ENCODE data around the gene TBPL2.
A peak's percentile ranks its signal among the peaks of the same experiment; 100 is the strongest.

TBPL2 gene

DNA sequence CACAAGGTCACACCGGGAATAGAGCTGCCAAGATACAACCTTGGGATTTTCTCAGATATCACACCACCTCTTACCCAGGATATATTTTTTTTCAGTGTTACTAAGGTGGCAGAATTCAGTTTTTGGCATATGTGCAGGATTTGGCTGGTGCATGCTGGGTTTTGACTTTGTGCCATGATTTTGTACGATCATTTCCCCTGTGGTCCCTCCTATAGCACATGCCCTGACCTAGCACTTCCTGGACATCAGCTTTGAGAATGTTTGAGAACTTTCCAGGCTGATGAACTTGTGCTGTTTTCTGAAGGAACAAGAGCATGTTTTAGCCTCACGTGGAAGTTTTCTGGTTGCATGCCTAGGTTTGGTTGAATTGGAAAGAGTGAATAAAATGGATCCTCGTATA lies 11.0 kb upstream of the TBPL2 start:
- no peak overlapping the region for H3K4me3 Mint-ChIP-seq
- no peak for DNase-seq (ENCODE audit: low spot score)
- H3K27ac Mint-ChIP-seq = no peak overlapping the region
- peaks cover 3% of the 10 kb centered on the region for H3K27me3 Mint-ChIP-seq (ENCODE audit: low read depth)
- no peaks in the 10 kb centered on the region for H3K9me3 Mint-ChIP-seq
- H3K4me1 Mint-ChIP-seq (ENCODE audit: low read depth) = peaks cover 2% of the 10 kb centered on the region
- H3K36me3 Mint-ChIP-seq (ENCODE audit: low read depth) = no peaks in the 10 kb centered on the region

GRCh38 chr14:55450987-55451386 lies 10.6 kb upstream of the TBPL2 start:
- Mint-ChIP-seq H3K4me1 (ENCODE audit: low read depth) (peaks cover 2% of the 10 kb centered on the region), H3K4me3 (no peak overlapping the region), H3K27ac (no peak overlapping the region), H3K27me3 (ENCODE audit: low read depth) (peaks cover 3% of the 10 kb centered on the region), H3K36me3 (ENCODE audit: low read depth) (no peaks in the 10 kb centered on the region), H3K9me3 (no peaks in the 10 kb centered on the region)
- no peak for DNase-seq (ENCODE audit: low spot score)

GRCh38 chr14:55450539-55450938 lies 10.1 kb upstream of the TBPL2 start:
- peaks cover 3% of the 10 kb centered on the region for H3K27me3 Mint-ChIP-seq (ENCODE audit: low read depth)
- H3K4me3 Mint-ChIP-seq = no peak overlapping the region
- H3K27ac Mint-ChIP-seq = no peak overlapping the region
- no peaks in the 10 kb centered on the region for H3K36me3 Mint-ChIP-seq (ENCODE audit: low read depth)
- no peak for DNase-seq (ENCODE audit: low spot score)
- H3K9me3 Mint-ChIP-seq = no peaks in the 10 kb centered on the region
- peaks cover 2% of the 10 kb centered on the region for H3K4me1 Mint-ChIP-seq (ENCODE audit: low read depth)

GRCh38 chr14:55450124-55450523 lies 9.7 kb upstream of the TBPL2 start:
- no peaks in the 10 kb centered on the region for H3K9me3 Mint-ChIP-seq
- H3K4me3 Mint-ChIP-seq = no peak overlapping the region
- H3K36me3 Mint-ChIP-seq (ENCODE audit: low read depth) = no peaks in the 10 kb centered on the region
- peaks cover 3% of the 10 kb centered on the region for H3K27me3 Mint-ChIP-seq (ENCODE audit: low read depth)
- H3K27ac Mint-ChIP-seq = no peak overlapping the region
- no peak for DNase-seq (ENCODE audit: low spot score)
- peaks cover 2% of the 10 kb centered on the region for H3K4me1 Mint-ChIP-seq (ENCODE audit: low read depth)

- Mint-ChIP-seq H3K27ac (no peak overlapping the region), H3K27me3 (ENCODE audit: low read depth) (peaks cover 5% of the 10 kb centered on the region), H3K4me1 (ENCODE audit: low read depth) (no peaks in the 10 kb centered on the region), H3K4me3 (no peak overlapping the region), H3K9me3 (no peaks in the 10 kb centered on the region), H3K36me3 (ENCODE audit: low read depth) (no peaks in the 10 kb centered on the region)
- no peak for DNase-seq (ENCODE audit: low spot score)
Measured at GRCh38 chr14:55449116-55449515, 8.7 kb upstream of the TBPL2 start.

DNA sequence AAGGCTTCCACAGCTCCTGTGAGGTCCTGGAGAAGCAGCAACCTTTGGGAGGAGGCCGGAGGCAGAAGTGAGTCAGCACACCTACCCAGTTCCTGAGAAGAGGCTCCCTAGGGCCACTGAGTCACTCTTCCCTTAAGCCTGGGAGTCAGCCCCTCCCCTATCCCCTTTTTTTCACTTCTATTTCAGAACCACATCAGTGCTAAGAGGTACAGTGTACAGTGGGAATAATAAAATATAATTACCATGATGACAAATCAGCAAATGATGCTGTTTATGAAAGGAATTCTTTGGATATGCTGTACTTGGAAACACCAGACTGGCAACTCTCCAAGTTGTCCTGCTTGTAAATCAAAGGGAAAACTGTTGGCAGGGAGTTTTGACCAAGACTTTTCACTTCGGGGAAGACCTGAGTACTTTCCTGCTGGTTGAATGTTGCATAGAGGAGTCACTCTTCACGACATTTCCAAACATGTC lies 7.8 kb upstream of the TBPL2 start:
- Mint-ChIP-seq H3K36me3 (ENCODE audit: low read depth) (no peaks in the 10 kb centered on the region), H3K4me3 (no peak overlapping the region)
- DNase-seq (ENCODE audit: low spot score) = peak; percentile 50

GRCh38 chr14:55446833-55447232 lies 6.4 kb upstream of the TBPL2 start:
- H3K27me3 Mint-ChIP-seq (ENCODE audit: low read depth) = peaks cover 2% of the 10 kb centered on the region
- H3K9me3 Mint-ChIP-seq = no peaks in the 10 kb centered on the region
- H3K4me3 Mint-ChIP-seq = no peak overlapping the region
- no peaks in the 10 kb centered on the region for H3K4me1 Mint-ChIP-seq (ENCODE audit: low read depth)
- H3K27ac Mint-ChIP-seq = no peak overlapping the region
- no peaks in the 10 kb centered on the region for H3K36me3 Mint-ChIP-seq (ENCODE audit: low read depth)
- no peak for DNase-seq (ENCODE audit: low spot score)

More for the DNA sequence above, 7.8 kb upstream of the TBPL2 start:
- no peaks in the 10 kb centered on the region for H3K9me3 Mint-ChIP-seq
- peaks cover 2% of the 10 kb centered on the region for H3K27me3 Mint-ChIP-seq (ENCODE audit: low read depth)
- H3K27ac Mint-ChIP-seq = no peak overlapping the region
- H3K4me1 Mint-ChIP-seq (ENCODE audit: low read depth) = no peaks in the 10 kb centered on the region

- H3K27ac Mint-ChIP-seq = no peak overlapping the region
- H3K36me3 Mint-ChIP-seq (ENCODE audit: low read depth) = no peaks in the 10 kb centered on the region
- H3K27me3 Mint-ChIP-seq (ENCODE audit: low read depth) = peaks cover 2% of the 10 kb centered on the region
- no peak overlapping the region for H3K4me3 Mint-ChIP-seq
- no peaks in the 10 kb centered on the region for H3K4me1 Mint-ChIP-seq (ENCODE audit: low read depth)
- H3K9me3 Mint-ChIP-seq = no peaks in the 10 kb centered on the region
- peak; percentile 33 for DNase-seq (ENCODE audit: low spot score)
Measured at GRCh38 chr14:55446127-55446736, 5.8 kb upstream of the TBPL2 start.

GRCh38 chr14:55441286-55441685 lies 870 bp upstream of the TBPL2 start:
- no peaks in the 10 kb centered on the region for H3K4me1 Mint-ChIP-seq (ENCODE audit: low read depth)
- H3K9me3 Mint-ChIP-seq = no peaks in the 10 kb centered on the region
- no peak overlapping the region for H3K27ac Mint-ChIP-seq
- no peak for DNase-seq (ENCODE audit: low spot score)
- no peak overlapping the region for H3K4me3 Mint-ChIP-seq
- H3K36me3 Mint-ChIP-seq (ENCODE audit: low read depth) = no peaks in the 10 kb centered on the region
- H3K27me3 Mint-ChIP-seq (ENCODE audit: low read depth) = peaks cover 3% of the 10 kb centered on the region

DNA sequence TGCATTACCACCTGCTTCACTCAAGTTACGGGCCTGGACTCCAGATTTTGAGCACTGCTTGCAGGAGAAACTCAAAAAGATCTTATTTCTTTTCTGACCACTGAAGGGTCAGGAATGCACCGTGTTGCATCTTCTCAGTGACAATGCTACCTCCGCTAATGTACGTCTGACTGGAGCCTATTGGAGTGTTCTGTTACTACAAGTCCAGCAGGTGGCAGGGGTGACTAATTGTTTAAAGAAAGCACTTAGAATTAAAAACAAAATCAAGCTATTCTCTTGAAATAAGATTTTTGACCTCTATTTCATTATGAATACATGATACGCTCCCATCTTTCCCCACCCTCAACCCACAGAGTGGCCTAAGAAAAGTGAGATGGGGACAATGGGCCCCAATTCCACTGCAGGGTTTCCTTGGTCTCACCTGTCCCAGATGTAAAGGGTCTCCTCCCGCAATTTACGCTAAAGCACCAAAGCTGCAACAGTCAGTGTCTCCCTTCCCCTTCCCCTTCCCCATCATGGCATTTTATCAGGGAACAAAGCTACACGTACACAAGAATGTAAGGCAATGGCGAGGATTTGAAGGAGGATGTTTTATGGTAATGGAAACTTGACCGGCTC lies 2.2 kb downstream of the TBPL2 start:
- no peak overlapping the region for H3K27ac Mint-ChIP-seq
- peaks cover 17% of the 10 kb centered on the region for H3K4me1 Mint-ChIP-seq (ENCODE audit: low read depth)
- no peaks in the 10 kb centered on the region for H3K9me3 Mint-ChIP-seq
- no peak for DNase-seq (ENCODE audit: low spot score)
- H3K27me3 Mint-ChIP-seq (ENCODE audit: low read depth) = peaks cover 3% of the 10 kb centered on the region
- H3K36me3 Mint-ChIP-seq (ENCODE audit: low read depth) = no peaks in the 10 kb centered on the region
- H3K4me3 Mint-ChIP-seq = no peak overlapping the region

GRCh38 chr14:55436931-55437330 lies 3.5 kb downstream of the TBPL2 start:
- no peaks in the 10 kb centered on the region for H3K9me3 Mint-ChIP-seq
- no peak overlapping the region for H3K27ac Mint-ChIP-seq
- no peak for DNase-seq (ENCODE audit: low spot score)
- peaks cover 22% of the 10 kb centered on the region for H3K4me1 Mint-ChIP-seq (ENCODE audit: low read depth)
- H3K4me3 Mint-ChIP-seq = no peak overlapping the region
- no peaks in the 10 kb centered on the region for H3K36me3 Mint-ChIP-seq (ENCODE audit: low read depth)
- H3K27me3 Mint-ChIP-seq (ENCODE audit: low read depth) = peaks cover 3% of the 10 kb centered on the region

DNA sequence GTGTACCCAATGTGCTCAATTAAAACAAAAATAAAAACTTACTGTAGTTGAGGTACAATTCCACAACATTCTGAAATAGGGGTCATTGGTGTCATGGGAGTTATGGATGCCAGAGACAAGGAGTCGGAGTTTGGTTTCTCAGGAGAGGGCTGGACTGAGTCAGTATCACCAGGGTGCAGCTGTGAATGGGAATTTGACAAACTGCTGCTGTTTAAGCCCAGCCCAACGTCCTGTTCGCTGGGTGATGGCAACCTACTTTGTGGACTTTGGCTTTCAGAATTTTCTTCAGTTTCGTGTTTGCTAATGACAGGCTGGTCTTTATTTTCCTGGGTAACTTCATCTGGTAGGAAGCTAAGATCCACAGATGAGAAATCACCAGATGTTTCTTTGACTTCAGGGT lies 3.9 kb downstream of the TBPL2 start:
- no peak for DNase-seq (ENCODE audit: low spot score)
- no peaks in the 10 kb centered on the region for H3K9me3 Mint-ChIP-seq

DNA sequence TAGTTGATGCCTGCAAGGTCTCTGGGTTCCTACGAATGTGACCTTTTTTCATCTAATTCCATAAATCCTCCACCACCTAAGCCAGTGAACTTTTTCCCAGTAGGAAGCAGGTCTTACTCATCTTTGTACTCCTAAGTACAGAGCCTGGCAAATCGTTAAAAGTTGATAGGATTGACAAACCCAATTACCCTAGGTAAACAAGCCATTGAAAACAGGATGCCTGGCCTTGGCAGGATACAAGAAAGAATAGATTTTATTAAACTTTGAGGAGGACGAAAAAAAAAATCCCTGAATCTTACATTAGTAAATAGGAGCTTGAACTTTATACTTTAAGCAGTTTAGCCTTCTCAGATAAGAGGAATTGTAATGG lies 5.6 kb downstream of the TBPL2 start:
- H3K4me1 Mint-ChIP-seq (ENCODE audit: low read depth) = peaks cover 25% of the 10 kb centered on the region
- no peak for DNase-seq (ENCODE audit: low spot score)
- no peaks in the 10 kb centered on the region for H3K36me3 Mint-ChIP-seq (ENCODE audit: low read depth)
- no peaks in the 10 kb centered on the region for H3K9me3 Mint-ChIP-seq
- peaks cover 3% of the 10 kb centered on the region for H3K27me3 Mint-ChIP-seq (ENCODE audit: low read depth)
- H3K27ac Mint-ChIP-seq = no peak overlapping the region
- no peak overlapping the region for H3K4me3 Mint-ChIP-seq

More for the DNA sequence above, 3.9 kb downstream of the TBPL2 start:
- Mint-ChIP-seq H3K36me3 (ENCODE audit: low read depth) (no peaks in the 10 kb centered on the region), H3K4me1 (ENCODE audit: low read depth) (peaks cover 22% of the 10 kb centered on the region), H3K4me3 (no peak overlapping the region), H3K27ac (no peak overlapping the region), H3K27me3 (ENCODE audit: low read depth) (peaks cover 3% of the 10 kb centered on the region)

DNA sequence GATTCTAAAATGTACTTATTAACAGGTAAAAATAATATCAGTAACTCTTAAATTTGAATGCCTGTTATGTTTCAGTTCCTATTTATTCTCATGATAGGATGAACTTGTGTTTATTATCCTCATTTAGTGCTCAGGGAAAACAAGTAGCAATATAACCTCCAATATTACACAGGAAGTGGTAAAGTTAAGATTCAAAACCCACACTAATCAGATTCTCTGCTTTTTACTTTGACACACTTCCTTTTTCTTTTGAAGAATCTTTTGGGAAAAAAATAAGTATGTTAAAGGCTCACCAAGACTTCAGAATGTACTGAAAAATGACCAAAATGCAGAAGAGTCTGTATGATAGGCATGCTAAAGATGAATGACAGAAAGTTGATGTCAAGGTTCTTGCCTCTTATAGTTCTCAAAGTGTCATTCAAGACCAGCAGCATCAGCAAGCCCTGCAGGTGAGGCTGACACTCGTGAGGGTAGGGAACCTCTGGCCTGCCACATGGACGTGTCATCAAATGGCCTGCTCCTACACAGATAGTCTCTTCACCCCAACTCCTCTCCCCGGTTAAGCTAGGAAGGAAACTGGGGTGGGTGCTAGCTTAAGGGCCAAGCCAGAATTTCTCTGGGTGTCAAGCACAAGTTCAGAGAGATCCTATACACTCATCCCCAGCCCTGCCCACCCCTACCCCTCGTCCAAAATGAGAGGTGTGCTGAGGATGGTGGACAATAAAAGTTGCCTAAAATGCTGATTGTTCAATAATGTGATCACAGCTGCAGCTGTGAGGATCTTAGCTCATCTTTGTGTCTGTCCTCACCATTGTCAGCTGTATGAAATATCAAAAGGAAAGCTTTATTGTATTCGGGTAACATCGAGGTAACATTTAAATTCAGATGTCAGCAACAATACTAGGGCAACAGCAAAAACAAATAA lies 6.3 kb downstream of the TBPL2 start:
- no peak overlapping the region for H3K27ac Mint-ChIP-seq
- no peaks in the 10 kb centered on the region for H3K36me3 Mint-ChIP-seq (ENCODE audit: low read depth)
- no peak for DNase-seq (ENCODE audit: low spot score)
- peak overlapping the region; percentile 52 for H3K4me3 Mint-ChIP-seq
- no peaks in the 10 kb centered on the region for H3K9me3 Mint-ChIP-seq
- H3K4me1 Mint-ChIP-seq (ENCODE audit: low read depth) = peaks cover 25% of the 10 kb centered on the region
- peaks cover 3% of the 10 kb centered on the region for H3K27me3 Mint-ChIP-seq (ENCODE audit: low read depth)

Data from T-helper 2 cell treated with Interferon-gamma antibody and Interleukin-4, amounts not matched to agents 5 μg/mL and 100 μg/mL, for 36 hours (primary cell).